ENCODE data around the gene IRGQ. TPM values are rescaled to one million over a fixed set of nuclear protein-coding genes. Genes with fewer than 3 reads are reported as not detected.
"Not testable (repeated sequence)": the region's sequence is repeated elsewhere in the genome, so short reads cannot be mapped to it uniquely, and the experiment has no call there.

Gene IRGQ
- total RNA-seq, 1 donor from 2014 or later = 16.2 TPM

- intact Hi-C loops (cut with DNase I) = no loop called here
- DNase-seq (ENCODE audit: missing footprints) (no peak), ATAC-seq (no peak)
Observed at GRCh38 chr19:43606569-43607229, 10.8 kb upstream of the IRGQ start.

GRCh38 chr19:43605875-43606568 lies 10.1 kb upstream of the IRGQ start:
- intact Hi-C loops (cut with DNase I) = no loop called here
- ATAC-seq = no peak
- no peak for DNase-seq (ENCODE audit: missing footprints)

- ATAC-seq; intact Hi-C loops (cut with DNase I); DNase-seq (ENCODE audit: missing footprints): not testable (repeated sequence)
Observed at GRCh38 chr19:43600326-43600725, 4.4 kb upstream of the IRGQ start.

- intact Hi-C loops (cut with DNase I) = loop anchor here (10.0 kb wide), 1 partner anchor 135 kb away; the partner anchor contains the start of gene LYPD3
- ATAC-seq (no peak), DNase-seq (ENCODE audit: missing footprints) (no peak)
Observed at GRCh38 chr19:43599635-43600295, 3.8 kb upstream of the IRGQ start.

DNA sequence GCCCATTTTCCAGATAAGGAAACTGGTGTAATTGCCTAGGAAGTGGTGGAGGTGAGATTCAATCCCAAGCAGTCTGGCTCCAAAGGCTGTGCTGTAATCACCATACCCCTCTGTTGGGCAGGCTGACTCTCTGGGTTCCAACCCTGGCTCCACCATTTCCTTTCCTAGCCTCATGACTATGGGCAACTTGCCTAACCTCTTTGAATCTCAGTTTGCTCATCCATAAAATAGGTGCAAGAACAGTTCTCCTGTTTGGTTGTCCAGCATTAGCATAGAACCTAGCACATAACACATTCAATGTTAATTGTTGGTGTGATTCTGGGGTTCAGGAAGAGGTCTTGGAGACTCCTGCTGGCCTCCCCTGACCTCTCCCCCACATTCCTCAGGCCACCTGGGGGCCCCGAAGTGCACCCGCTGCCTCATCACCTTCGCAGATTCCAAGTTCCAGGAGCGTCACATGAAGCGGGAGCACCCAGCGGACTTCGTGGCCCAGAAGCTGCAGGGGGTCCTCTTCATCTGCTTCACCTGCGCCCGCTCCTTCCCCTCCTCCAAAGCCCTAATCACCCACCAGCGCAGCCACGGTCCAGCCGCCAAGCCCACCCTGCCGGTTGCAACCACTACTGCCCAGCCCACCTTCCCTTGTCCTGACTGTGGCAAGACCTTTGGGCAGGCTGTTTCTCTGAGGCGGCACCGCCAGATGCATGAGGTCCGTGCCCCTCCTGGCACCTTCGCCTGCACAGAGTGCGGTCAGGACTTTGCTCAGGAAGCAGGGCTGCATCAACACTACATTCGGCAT lies 2.7 kb upstream of the IRGQ start:
- intact Hi-C loops (cut with DNase I) = loop anchor here (10.0 kb wide), 1 partner anchor 134 kb away; the partner anchor contains the start of gene LYPD3
- DNase-seq (ENCODE audit: missing footprints) (no peak), ATAC-seq (no peak)

DNA sequence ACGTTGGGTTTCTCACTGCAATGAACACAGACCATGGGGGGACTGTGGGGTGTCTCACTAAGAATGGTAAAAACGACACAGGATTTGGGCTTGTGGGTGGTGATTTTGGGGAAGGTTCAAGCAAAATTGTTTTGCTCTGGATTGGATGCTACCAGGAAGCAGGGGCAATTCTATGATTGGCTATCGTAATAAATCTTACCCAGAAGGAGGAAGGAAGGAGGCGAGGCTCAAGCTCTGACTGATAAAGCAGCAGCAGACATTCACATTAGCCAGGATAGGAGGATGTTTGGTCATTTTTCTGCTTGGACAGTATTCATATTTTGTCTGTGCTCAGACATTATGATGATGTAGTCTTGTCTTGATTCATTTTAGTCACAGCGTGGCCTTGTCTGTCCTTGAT lies 1.9 kb upstream of the IRGQ start:
- ATAC-seq (no peak), DNase-seq (ENCODE audit: missing footprints) (no peak)
- intact Hi-C loops (cut with DNase I) = loop anchor here (10.0 kb wide), 1 partner anchor 133 kb away; the partner anchor contains the start of gene LYPD3

DNA sequence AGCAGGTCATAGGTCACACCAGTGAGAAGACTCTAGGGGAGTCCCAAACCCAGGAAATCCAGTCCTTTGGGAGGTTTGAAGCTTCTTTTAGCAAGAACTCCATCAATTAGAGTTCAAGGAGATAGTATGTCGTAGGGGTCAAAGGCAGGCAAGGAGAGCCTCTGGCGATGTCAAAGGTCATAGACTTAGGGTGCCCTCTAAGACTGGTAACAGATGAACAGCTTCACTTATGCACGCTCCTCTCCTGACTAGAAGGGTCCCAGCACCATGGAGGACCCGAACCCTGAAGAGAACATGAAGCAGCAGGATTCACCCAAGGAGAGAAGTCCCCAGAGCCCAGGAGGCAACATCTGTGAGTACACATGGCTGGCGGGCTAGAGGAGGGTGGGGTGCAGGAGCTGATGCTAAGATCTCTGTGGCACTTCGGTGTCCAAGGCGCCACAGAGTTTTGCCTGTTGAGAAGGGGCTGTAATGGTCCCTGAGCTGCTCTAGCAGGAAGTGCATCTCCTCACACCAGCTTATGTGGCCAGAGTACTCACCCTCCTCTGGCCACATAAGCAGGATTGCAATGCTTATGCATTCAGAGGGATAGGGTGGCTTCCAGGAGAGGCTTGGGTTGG lies 1.0 kb upstream of the IRGQ start:
- intact Hi-C loops (cut with DNase I) = loop anchor here (1.0 to 10.0 kb wide), 4 partner anchors 22 to 132 kb away; partner anchors contain the start of genes LYPD3, PINLYP, XRCC1 and ZNF428
- ATAC-seq (no peak), DNase-seq (ENCODE audit: missing footprints) (no peak)

- intact Hi-C loops (cut with DNase I) = loop anchor here (10.0 kb wide), 1 partner anchor 131 kb away; the partner anchor contains the start of gene LYPD3
- peak; percentile 75 for DNase-seq (ENCODE audit: missing footprints)
- peak; percentile 4 for ATAC-seq
Observed at GRCh38 chr19:43595605-43595998, 332 bp downstream of the IRGQ start.

GRCh38 chr19:43594710-43595604 lies 977 bp downstream of the IRGQ start:
- intact Hi-C loops (cut with DNase I) = loop anchor here (10.0 kb wide), 1 partner anchor 130 kb away; the partner anchor contains the start of gene LYPD3
- ATAC-seq = no peak

DNA sequence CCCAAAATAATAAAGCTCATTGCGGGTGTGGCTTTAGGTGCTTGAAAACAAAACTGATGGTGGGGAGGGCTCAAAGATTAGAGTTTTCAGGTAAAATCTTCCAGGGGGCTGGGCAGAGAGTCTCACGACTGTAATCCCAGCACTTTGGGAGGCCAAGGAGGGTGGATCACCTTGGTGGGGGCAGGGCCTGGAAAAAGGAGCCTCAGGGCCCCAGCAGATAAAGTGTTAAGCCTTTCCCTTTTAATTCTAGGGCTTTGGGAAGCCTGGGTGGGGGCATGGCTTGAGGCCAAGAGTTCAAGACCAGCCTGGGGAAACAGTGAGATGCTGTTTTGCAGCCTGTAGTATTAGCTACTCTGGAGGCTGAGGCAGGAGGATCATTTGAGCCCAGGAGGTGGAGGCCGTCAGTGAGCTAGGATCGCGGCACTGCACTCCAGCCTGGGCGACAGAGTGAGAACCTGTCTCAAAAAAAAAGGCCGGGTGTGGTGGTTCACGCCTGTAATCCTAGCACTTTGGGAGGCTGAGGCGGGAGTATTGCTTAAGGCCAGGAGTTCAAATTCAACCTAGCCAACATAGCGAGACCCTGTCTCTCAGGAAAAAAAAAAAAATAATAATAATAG lies 1.7 kb downstream of the IRGQ start:
- DNase-seq (ENCODE audit: missing footprints) (no peak), ATAC-seq (no peak)
- intact Hi-C loops (cut with DNase I) = loop anchor here (10.0 kb wide), 1 partner anchor 129 kb away; the partner anchor contains the start of gene LYPD3

More at GRCh38 chr19:43594710-43595604, 977 bp downstream of the IRGQ start:
- DNase-seq (ENCODE audit: missing footprints) = peak; percentile 78

DNA sequence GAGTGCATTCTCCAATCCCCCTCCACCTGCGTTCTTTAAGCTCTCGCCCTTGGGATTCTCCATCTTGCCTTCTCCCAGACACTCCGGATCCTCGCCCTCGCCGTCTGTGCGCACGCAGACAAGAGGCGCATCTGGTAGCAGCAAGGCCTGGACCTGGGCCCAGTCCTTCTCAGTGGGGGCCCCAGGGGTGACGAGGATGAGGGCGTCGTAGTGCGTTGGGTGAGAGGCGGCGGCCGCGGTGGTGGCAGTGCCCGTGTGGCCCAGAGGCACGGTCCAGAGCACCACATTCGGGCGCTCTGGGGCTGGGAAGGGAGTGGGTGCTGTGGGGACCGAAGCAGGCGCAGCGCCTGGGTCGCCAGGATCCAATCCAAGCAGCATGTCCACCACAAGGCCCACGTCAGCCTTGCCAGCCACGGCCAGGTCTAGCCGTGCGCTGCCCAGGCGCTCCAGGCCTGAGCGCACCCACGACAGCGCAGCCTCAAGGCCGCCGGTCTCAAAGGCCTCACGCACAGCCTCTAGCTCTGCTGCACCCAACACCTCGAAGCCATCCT lies 3.1 kb downstream of the IRGQ start:
- no peak for ATAC-seq
- intact Hi-C loops (cut with DNase I) = loop anchor here (10.0 kb wide), 1 partner anchor 128 kb away; the partner anchor contains the start of gene LYPD3
- DNase-seq (ENCODE audit: missing footprints) = no peak

- intact Hi-C loops (cut with DNase I) = loop anchor here (10.0 kb wide), 1 partner anchor 127 kb away; the partner anchor contains the start of gene LYPD3
- ATAC-seq (no peak), DNase-seq (ENCODE audit: missing footprints) (peak; percentile 55)
Observed at GRCh38 chr19:43591904-43592772, 3.8 kb downstream of the IRGQ start.

- intact Hi-C loops (cut with DNase I) = loop anchor here (10.0 kb wide), 1 partner anchor 125 kb away; the partner anchor contains the start of gene LYPD3
- DNase-seq (ENCODE audit: missing footprints) = no peak
- no peak for ATAC-seq
Observed at GRCh38 chr19:43589678-43590077, 6.3 kb downstream of the IRGQ start.

DNA sequence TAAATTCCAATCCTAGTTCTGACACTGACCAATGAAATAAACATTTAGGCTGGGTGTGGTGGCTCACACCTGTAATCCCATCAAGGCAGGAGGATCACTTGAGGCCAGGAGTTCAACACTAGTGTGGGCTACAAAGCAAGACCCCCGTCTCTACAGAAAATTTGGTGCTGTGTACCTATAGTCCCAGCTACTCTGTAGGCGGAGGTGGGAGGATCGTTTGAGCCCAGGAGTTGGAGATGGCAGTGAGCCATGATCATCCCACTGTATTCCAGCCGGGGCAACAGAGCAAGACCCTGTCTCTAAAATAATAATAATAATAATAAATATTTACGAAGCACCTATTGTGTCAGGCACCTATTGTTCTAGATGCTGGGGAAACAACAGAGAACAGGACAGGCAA lies 6.7 kb downstream of the IRGQ start:
- DNase-seq (ENCODE audit: missing footprints) (no peak), ATAC-seq (no peak)
- intact Hi-C loops (cut with DNase I) = no loop called here

DNA sequence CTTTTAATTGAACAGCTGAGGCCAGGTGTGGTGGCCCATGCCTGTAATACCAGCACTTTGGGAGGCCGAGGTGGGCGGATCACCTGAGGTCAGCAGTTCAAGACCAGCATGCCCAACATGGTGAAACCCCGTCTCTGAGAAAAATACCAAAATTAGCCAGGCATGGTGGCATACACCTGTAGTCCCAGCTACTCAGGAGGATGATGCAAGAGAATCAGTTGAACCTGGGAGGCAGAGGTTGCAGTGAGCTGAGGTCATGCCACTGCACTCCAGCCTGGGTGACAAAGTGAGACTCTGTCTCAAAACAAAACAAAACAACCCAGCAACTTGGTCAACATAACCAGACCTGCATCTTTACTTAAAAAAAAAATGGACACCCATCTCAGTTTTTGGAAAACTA lies 8.9 kb downstream of the IRGQ start:
- intact Hi-C loops (cut with DNase I); ATAC-seq: not testable (repeated sequence)
- DNase-seq (ENCODE audit: missing footprints) = peak; percentile 28

Data from Right ventricle myocardium inferior (tissue), 1 donor.